Natural killer cell (primary cell): ENCODE measurements around the gene LIN28B. TPM values are rescaled to one million over a fixed set of nuclear protein-coding genes. Genes with fewer than 3 reads are reported as not detected.
"Not testable (repeated sequence)": the region's sequence is repeated elsewhere in the genome, so short reads cannot be mapped to it uniquely, and the experiment has no call there.

Experiments
- ATAC-seq, 3 donors: fragments of 150-1000 bp in 2 of 3; fragments of 200-7000 bp in 1 of 3; cut with Tn5 transposase; 1 replicate in 1 of 3; 2 replicates in 2 of 3; pipeline ENCODE4 v1.10.0; 2021; ENCODE audit warnings: mild to moderate bottlenecking in 2 of 3, moderate library complexity in 2 of 3
- DNase-seq, 2 donors: peaks; one replicate each; pipeline versions ENCODE4 v3.0.0 to v3.0.0-alpha.2; 2013 to 2021; ENCODE audit warnings: mixed read lengths in 1 of 2
- H3K27ac ChIP-seq: one replicate; pipeline ENCODE4 v1.5.1; 2013; ENCODE audit warnings: mild to moderate bottlenecking, low read length
- H3K27me3 ChIP-seq: one replicate; pipeline ENCODE4 v1.6.1; 2013; ENCODE audit warnings: low read length; ENCODE audit not compliant: control insufficient read depth, insufficient read depth
- H3K36me3 ChIP-seq: one replicate; pipeline ENCODE4 v1.6.1; 2013; ENCODE audit warnings: low read length; ENCODE audit not compliant: control insufficient read depth, insufficient read depth
- H3K4me1 ChIP-seq: one replicate; pipeline ENCODE4 v1.6.1; 2013; ENCODE audit warnings: low read length; ENCODE audit not compliant: control insufficient read depth, insufficient read depth
- H3K4me3 ChIP-seq: one replicate; pipeline ENCODE4 v1.5.1; 2013; ENCODE audit warnings: low read length
- H3K9me3 ChIP-seq: one replicate; pipeline ENCODE4 v1.6.1; 2013; ENCODE audit warnings: low read length; ENCODE audit not compliant: control insufficient read depth, insufficient read depth
- H3K27ac Mint-ChIP-seq, 2 donors: one replicate each; pipeline ENCODE4 v1.8.0; 2022; ENCODE audit warnings: mild to moderate bottlenecking in 2 of 2, mixed read lengths in 2 of 2, moderate library complexity in 1 of 2
- H3K27me3 Mint-ChIP-seq, 2 donors: one replicate each; pipeline ENCODE4 v1.8.0; 2022; ENCODE audit warnings: low read depth in 2 of 2, mixed read lengths in 2 of 2
- H3K36me3 Mint-ChIP-seq: one replicate; pipeline ENCODE4 v1.8.0; 2022; ENCODE audit warnings: mixed read lengths
- H3K4me1 Mint-ChIP-seq, 2 donors: one replicate each; pipeline ENCODE4 v1.8.0; 2022; ENCODE audit warnings: mixed read lengths in 2 of 2
- H3K4me3 Mint-ChIP-seq: one replicate; pipeline ENCODE4 v1.8.0; 2022; ENCODE audit warnings: mild to moderate bottlenecking, moderate library complexity, mixed read lengths
- H3K9me3 Mint-ChIP-seq, 2 donors: one replicate each; pipeline ENCODE4 v1.8.0; 2022; ENCODE audit warnings: mixed read lengths in 2 of 2
- WGBS: methylation state at CpG from one replicate; pipeline ENCODE4 v1.1.7; 2013; ENCODE audit warnings: missing lambda C conversion rate; ENCODE audit not compliant: insufficient coverage; 5-methylcytosine and 5-hydroxymethylcytosine counted together
- intact Hi-C: fragments of 100-400 bp; cut with micrococcal nuclease; formaldehyde crosslinking; loops from one replicate; pipeline ENCODE4 v1.14.2; 2022
- total RNA-seq, 4 donors: library from RNA; stranded (reverse); fragments of 120-200 nt in 1 of 4; gene quantifications; one replicate each; pipeline versions ENCODE4 v1.2.3 to v1.2.4, GENCODE V29; 2013 to 2022
- TF ChIP-seq, protein P1 (sequence below): fragments of 200-600 bp; IDR thresholded peaks from one replicate; pipeline ENCODE4 v1.8.0; 2022; ENCODE audit warnings: antibody characterized with exemption

LIN28B gene
- total RNA-seq, 3 donors from 2014 or later (not counting 1 experiment from before 2014, with no cell fraction given), result not detected

DNA sequence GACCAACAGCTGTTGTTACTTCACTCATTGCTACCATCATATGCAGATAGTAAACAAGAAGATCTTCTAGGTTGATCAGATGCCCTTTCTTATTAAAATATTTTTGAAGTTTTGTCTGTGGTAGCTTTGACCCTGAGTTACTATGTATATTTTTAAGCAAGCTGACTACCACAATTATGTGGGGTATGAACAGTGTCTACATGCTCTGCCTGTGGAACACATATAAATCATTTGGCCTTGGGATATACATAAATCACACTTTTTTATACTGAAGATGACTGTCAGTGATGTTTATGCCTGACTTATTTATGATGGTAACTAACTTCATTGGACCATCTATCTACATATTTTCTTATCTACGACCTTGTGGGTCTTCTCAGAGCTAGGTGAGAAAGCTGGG, 44.2 kb downstream of the LIN28B start:
- no peaks in the 10 kb centered on the region for H3K4me1 ChIP-seq
- ATAC-seq, result no peak
- no peaks in the 10 kb centered on the region for H3K4me1 Mint-ChIP-seq
- no CpG with 5 or more reads among the region's 1 CpG for WGBS
- H3K36me3 Mint-ChIP-seq, result no peaks in the 10 kb centered on the region
- peaks cover 13 to 23% of the 10 kb centered on the region in 2 donors for H3K27me3 Mint-ChIP-seq
- H3K27me3 ChIP-seq, result no peaks in the 10 kb centered on the region
- H3K9me3 ChIP-seq, result no peaks in the 10 kb centered on the region
- H3K27ac ChIP-seq, result no peak overlapping the region
- no peaks in the 10 kb centered on the region for H3K9me3 Mint-ChIP-seq
- no peak overlapping the region for H3K27ac Mint-ChIP-seq
- intact Hi-C loops, result no loop called here
- TF ChIP-seq, protein P1, sequence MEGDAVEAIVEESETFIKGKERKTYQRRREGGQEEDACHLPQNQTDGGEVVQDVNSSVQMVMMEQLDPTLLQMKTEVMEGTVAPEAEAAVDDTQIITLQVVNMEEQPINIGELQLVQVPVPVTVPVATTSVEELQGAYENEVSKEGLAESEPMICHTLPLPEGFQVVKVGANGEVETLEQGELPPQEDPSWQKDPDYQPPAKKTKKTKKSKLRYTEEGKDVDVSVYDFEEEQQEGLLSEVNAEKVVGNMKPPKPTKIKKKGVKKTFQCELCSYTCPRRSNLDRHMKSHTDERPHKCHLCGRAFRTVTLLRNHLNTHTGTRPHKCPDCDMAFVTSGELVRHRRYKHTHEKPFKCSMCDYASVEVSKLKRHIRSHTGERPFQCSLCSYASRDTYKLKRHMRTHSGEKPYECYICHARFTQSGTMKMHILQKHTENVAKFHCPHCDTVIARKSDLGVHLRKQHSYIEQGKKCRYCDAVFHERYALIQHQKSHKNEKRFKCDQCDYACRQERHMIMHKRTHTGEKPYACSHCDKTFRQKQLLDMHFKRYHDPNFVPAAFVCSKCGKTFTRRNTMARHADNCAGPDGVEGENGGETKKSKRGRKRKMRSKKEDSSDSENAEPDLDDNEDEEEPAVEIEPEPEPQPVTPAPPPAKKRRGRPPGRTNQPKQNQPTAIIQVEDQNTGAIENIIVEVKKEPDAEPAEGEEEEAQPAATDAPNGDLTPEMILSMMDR, result no peak
- DNase-seq, result no peak
- H3K4me3 ChIP-seq, result no peak overlapping the region
- H3K36me3 ChIP-seq, result no peaks in the 10 kb centered on the region
- H3K4me3 Mint-ChIP-seq, result no peak overlapping the region

DNA sequence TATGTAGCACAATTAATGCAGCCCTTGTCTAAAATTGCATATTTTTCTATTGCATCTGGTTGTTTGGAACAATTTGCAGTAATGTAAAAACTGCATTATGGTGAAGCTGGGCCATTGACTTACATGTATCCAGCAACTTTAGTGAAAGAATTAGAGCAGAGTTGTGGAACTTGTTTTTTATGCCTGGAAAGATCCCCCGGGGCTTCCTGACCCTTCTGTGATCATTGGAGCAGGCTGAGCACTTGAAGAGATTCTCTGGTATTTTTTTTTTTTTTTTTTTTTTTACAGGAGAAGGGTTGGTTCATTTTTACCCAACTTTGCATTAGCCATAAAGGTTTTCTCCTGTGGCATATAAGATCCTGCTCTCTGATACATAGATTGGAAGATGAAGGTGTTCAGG, 45.0 kb downstream of the LIN28B start:
- ATAC-seq (no peak), DNase-seq (no peak)
- Histone ChIP-seq H3K27me3 (no peaks in the 10 kb centered on the region), H3K27ac (no peak overlapping the region), H3K9me3 (no peaks in the 10 kb centered on the region), H3K4me3 (no peak overlapping the region), H3K4me1 (no peaks in the 10 kb centered on the region), H3K36me3 (no peaks in the 10 kb centered on the region)
- Mint-ChIP-seq H3K4me1 (no peaks in the 10 kb centered on the region), H3K9me3 (no peaks in the 10 kb centered on the region), H3K36me3 (no peaks in the 10 kb centered on the region), H3K4me3 (no peak overlapping the region), H3K27me3 (peaks cover 13 to 23% of the 10 kb centered on the region in 2 donors), H3K27ac (no peak overlapping the region)
- TF ChIP-seq, protein P1, result no peak
- WGBS, result 22% methylated on average over 1 of the region's 1 CpG
- intact Hi-C loops, result no loop called here

DNA sequence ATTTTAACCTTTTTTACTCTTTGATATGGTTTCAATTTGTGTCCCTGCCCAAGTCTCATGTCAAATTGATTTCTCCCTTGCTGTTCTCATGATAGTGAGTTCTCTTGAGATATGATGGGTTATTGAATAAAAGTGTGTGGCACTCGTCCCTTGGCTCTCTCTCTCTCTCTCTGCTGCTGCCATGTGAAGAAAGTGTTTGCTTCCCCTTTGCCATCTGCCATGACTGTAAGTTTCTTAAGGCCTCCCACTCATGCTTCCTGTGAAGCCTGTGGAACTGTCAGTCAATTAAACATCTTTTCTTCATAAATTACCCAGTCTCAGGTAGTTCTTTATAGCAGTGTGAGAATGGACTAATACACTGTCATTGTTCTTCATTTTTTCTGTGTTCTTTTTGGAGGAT, 48.5 kb downstream of the LIN28B start:
- H3K4me1 ChIP-seq, result no peaks in the 10 kb centered on the region
- H3K27me3 Mint-ChIP-seq, result peaks cover 13 to 23% of the 10 kb centered on the region in 2 donors
- H3K27me3 ChIP-seq, result no peaks in the 10 kb centered on the region
- intact Hi-C loops, result no loop called here
- H3K9me3 Mint-ChIP-seq, result no peaks in the 10 kb centered on the region
- no peak overlapping the region for H3K4me3 Mint-ChIP-seq
- H3K27ac Mint-ChIP-seq, result no peak overlapping the region
- no peaks in the 10 kb centered on the region for H3K9me3 ChIP-seq
- no peaks in the 10 kb centered on the region for H3K36me3 Mint-ChIP-seq
- no peak overlapping the region for H3K4me3 ChIP-seq
- H3K36me3 ChIP-seq, result no peaks in the 10 kb centered on the region
- DNase-seq, result no peak
- no peak overlapping the region for H3K27ac ChIP-seq
- 67% methylated on average over 1 of the region's 1 CpG for WGBS
- H3K4me1 Mint-ChIP-seq, result no peaks in the 10 kb centered on the region
- no peak for ATAC-seq
- TF ChIP-seq, protein P1, result no peak

DNA sequence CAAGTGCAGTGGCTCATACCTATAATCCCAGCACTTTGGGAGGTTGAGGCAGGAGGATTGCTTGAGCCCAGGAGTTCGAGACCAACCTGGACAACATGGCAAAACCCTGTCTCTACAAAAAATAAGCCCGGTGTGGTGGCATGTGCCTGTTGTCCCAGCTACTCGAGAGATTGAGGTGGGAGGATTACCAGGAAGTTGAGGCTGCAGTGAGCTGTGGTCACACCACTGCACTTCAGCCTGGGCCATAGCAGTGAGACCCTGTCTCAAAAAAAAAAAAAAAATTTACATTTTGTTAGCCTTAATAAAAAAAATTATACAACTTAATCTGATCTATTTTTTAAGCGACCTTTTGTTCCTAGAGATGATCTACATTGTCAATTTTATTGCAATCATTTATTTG, 56.6 kb downstream of the LIN28B start:
- H3K9me3 Mint-ChIP-seq, ATAC-seq, H3K27ac ChIP-seq, H3K36me3 Mint-ChIP-seq, H3K4me1 Mint-ChIP-seq, H3K27me3 ChIP-seq, H3K27me3 Mint-ChIP-seq, H3K4me3 Mint-ChIP-seq, intact Hi-C loops, H3K36me3 ChIP-seq, DNase-seq, H3K27ac Mint-ChIP-seq, H3K9me3 ChIP-seq, H3K4me1 ChIP-seq, H3K4me3 ChIP-seq: not testable (repeated sequence)
- 79% methylated on average over 3 of the region's 4 CpGs for WGBS
